Mesothelial cell of epicardium (in vitro differentiated cells): Measurements from ENCODE around the gene WDR1. TPM values are rescaled to one million over a fixed set of nuclear protein-coding genes. Genes with fewer than 3 reads are reported as not detected.

Experiments used
- DNase-seq, 2 experiments: peaks; one replicate each; pipeline ENCODE4 v3.0.0; 2021; ENCODE audit warnings: low spot score in 2 of 2; ENCODE audit not compliant: unreplicated experiment in 2 of 2
- H3K27ac Mint-ChIP-seq: 2 replicates; pipeline ENCODE4 v1.8.0; 2021; ENCODE audit warnings: mixed read lengths
- H3K27me3 Mint-ChIP-seq: 2 replicates; pipeline ENCODE4 v1.8.0; 2021; ENCODE audit warnings: low read depth, mixed read lengths
- H3K36me3 Mint-ChIP-seq: 2 replicates; pipeline ENCODE4 v1.8.0; 2021; ENCODE audit warnings: mixed read lengths
- H3K4me1 Mint-ChIP-seq: 2 replicates; pipeline ENCODE4 v1.8.0; 2021; ENCODE audit warnings: mixed read lengths
- H3K4me3 Mint-ChIP-seq: 2 replicates; pipeline ENCODE4 v1.8.0; 2021; ENCODE audit warnings: mild to moderate bottlenecking, moderate library complexity, mixed read lengths
- H3K9me3 Mint-ChIP-seq: 2 replicates; pipeline ENCODE4 v1.8.0; 2021; ENCODE audit warnings: mixed read lengths
- CTCF ChIP-seq: fragments of 200-600 bp; sonication (generic); IDR thresholded peaks from one replicate; pipeline ENCODE4 v1.5.0; 2021; ENCODE audit warnings: antibody characterized with exemption; ENCODE audit not compliant: unreplicated experiment
- total RNA-seq: library from RNA; stranded (reverse); gene quantifications from 3 replicates; pipeline ENCODE4 v1.2.1, GENCODE V29; 2021

Gene WDR1
- total RNA-seq, 1 donor from 2014 or later, result 229 TPM

- TF ChIP-seq CTCF, result no peak
- Mint-ChIP-seq H3K9me3 (no peaks in the 10 kb centered on the region), H3K4me3 (no peak overlapping the region), H3K36me3 (no peaks in the 10 kb centered on the region), H3K27ac (no peak overlapping the region), H3K27me3 (peaks cover 70% of the 10 kb centered on the region), H3K4me1 (peaks cover 2% of the 10 kb centered on the region)
- DNase-seq, result no peak
Measured at GRCh38 chr4:10154241-10154640, 37.6 kb upstream of the WDR1 start.

- peaks cover 77% of the 10 kb centered on the region for H3K27me3 Mint-ChIP-seq
- H3K27ac Mint-ChIP-seq, result no peak overlapping the region
Measured at GRCh38 chr4:10153161-10153560, 36.6 kb upstream of the WDR1 start.

GRCh38 chr4:10151182-10151581 lies 34.6 kb upstream of the WDR1 start:
- Mint-ChIP-seq H3K4me1 (no peaks in the 10 kb centered on the region), H3K27ac (no peak overlapping the region), H3K9me3 (no peaks in the 10 kb centered on the region), H3K4me3 (no peak overlapping the region), H3K36me3 (no peaks in the 10 kb centered on the region), H3K27me3 (peaks cover 68% of the 10 kb centered on the region)
- TF ChIP-seq CTCF, result no peak
- no peak for DNase-seq

More at GRCh38 chr4:10153161-10153560, 36.6 kb upstream of the WDR1 start:
- no peaks in the 10 kb centered on the region for H3K9me3 Mint-ChIP-seq
- H3K36me3 Mint-ChIP-seq, result no peaks in the 10 kb centered on the region
- TF ChIP-seq CTCF, result no peak
- no peak for DNase-seq
- H3K4me3 Mint-ChIP-seq, result no peak overlapping the region
- peaks cover 2% of the 10 kb centered on the region for H3K4me1 Mint-ChIP-seq

GRCh38 chr4:10144966-10145365 lies 28.4 kb upstream of the WDR1 start:
- no peak for DNase-seq
- Mint-ChIP-seq H3K27ac (no peak overlapping the region), H3K36me3 (no peaks in the 10 kb centered on the region), H3K4me1 (no peaks in the 10 kb centered on the region), H3K9me3 (no peaks in the 10 kb centered on the region), H3K27me3 (peaks cover 61% of the 10 kb centered on the region), H3K4me3 (no peak overlapping the region)
- no peak for TF ChIP-seq CTCF

GRCh38 chr4:10144479-10144878 lies 27.9 kb upstream of the WDR1 start:
- Mint-ChIP-seq H3K36me3 (no peaks in the 10 kb centered on the region), H3K27me3 (peaks cover 58% of the 10 kb centered on the region)

More at GRCh38 chr4:10144479-10144878, 27.9 kb upstream of the WDR1 start:
- DNase-seq, result no peak
- Mint-ChIP-seq H3K27ac (no peak overlapping the region), H3K9me3 (no peaks in the 10 kb centered on the region), H3K4me3 (no peak overlapping the region), H3K4me1 (no peaks in the 10 kb centered on the region)
- TF ChIP-seq CTCF, result no peak
